HG03039 (cell line): Measurements from ENCODE around the gene CCDC106.
A peak's percentile ranks its signal among the peaks of the same experiment; 100 is the strongest.

ENCODE experiments used
- ATAC-seq: cut with Tn5 transposase; IDR thresholded peaks from one replicate; pipeline ENCODE4 v1.9.1; 2021; ENCODE audit warnings: mild to moderate bottlenecking, moderate library complexity; ENCODE audit not compliant: unreplicated experiment

Gene CCDC106

DNA sequence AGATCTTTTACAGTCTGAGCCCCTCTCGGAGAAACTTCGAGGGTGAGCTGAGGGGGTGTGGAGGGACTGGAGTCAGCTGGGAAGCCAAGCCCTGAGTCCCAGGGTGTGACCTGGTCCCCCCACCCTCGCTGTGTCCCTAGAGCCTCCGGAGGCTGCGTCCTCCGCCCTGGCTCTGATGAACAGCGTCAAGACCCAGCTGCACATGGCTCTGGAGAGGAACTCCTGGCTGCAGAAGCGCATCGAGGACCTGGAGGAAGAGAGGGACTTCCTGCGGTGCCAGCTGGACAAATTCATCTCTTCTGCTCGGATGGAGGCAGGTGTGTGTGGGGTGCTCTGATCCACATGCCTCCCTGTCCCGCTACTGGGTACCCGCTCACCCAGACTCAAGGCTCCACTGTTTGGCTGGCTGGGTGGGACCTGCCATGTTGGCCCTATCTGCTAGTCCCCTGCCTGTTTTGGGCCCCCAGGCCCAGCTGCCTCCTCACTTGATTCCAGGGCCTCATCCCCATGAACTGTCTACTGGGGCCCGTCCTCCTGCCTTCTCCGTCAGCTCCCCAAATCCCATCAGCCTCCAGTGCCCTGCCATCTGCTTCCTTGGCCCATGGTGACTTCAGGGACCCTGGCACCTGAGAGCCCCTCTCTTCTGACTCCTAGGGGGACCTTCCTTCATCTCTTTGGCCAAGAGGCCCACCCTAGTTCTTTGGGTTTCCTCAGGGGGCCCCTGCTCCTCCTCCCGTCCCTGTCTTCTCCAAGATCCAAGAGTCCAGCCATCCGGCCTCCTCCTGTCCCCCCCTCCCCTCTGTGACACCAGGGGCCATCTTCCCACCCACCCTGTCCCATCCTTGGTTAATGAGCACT, 1.5 kb downstream of the CCDC106 start:
- ATAC-seq, result no peak

DNA sequence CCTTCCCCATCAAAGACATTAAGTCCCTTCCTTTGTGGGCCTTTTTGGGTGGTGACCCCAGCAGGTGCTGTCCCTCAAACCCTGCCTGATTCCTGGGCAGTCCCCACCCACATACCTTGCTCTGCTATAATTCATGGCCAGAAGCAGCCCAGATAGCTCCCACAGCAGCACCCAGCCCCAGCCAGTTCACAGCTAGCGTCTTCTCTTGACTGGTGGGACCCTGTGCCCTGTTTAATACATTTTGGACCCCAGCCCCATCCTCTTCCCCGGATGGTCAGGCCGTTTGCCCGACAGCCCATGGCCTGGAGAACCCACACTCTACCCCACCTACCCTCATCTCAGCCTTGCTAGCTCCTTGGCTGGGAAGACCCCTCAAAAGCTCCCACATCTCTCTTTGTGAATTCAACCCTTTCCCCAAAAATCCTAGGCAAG, 2.1 kb downstream of the CCDC106 start:
- no peak for ATAC-seq

DNA sequence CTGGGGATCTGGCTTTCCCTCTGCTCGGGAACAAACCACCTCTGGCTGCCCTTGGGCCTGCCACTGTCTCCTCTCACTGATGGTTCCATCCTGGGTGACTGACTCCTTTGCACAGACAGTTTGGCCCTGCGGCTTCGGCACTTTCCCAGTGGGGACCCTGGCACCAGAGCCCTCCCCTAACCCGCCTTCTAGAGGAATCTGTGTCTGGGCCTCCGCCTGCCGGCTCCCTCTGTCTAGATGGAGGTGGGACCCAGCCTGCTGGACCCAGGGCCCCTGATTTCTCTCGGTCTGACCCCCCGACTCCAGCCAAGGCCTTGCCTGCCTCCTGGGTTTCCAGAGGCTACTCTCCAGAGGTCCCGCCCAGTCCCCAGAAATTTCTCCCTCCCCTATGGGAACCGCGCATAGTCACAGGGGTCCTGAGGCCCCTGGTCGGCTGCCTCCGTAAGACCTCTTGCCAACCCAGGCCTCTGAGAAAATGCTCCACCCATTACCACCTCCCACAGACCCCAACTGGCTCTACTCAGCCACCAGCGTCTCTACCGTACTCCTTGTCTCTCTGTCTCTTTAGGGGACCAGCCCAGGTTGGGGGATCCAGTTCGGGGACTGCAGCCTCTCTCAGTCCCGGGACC, 2.7 kb downstream of the CCDC106 start:
- ATAC-seq, result no peak

DNA sequence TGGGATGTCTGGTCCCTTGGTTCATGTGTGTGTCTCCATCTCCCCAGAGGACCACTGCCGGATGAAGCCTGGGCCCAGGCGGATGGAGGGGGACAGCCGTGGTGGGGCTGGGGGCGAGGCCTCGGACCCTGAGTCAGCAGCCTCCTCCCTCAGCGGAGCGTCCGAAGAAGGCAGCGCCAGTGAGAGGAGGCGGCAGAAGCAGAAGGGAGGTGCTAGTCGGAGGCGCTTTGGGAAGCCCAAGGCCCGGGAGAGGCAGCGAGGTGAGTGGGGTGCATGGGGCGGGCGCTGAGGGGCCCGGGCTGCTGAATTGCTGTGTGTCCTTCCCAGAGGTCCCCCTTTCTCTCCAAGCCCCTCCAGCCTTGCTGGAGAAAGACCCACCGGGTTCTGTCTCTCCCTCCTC, 3.2 kb downstream of the CCDC106 start:
- ATAC-seq, result no peak

DNA sequence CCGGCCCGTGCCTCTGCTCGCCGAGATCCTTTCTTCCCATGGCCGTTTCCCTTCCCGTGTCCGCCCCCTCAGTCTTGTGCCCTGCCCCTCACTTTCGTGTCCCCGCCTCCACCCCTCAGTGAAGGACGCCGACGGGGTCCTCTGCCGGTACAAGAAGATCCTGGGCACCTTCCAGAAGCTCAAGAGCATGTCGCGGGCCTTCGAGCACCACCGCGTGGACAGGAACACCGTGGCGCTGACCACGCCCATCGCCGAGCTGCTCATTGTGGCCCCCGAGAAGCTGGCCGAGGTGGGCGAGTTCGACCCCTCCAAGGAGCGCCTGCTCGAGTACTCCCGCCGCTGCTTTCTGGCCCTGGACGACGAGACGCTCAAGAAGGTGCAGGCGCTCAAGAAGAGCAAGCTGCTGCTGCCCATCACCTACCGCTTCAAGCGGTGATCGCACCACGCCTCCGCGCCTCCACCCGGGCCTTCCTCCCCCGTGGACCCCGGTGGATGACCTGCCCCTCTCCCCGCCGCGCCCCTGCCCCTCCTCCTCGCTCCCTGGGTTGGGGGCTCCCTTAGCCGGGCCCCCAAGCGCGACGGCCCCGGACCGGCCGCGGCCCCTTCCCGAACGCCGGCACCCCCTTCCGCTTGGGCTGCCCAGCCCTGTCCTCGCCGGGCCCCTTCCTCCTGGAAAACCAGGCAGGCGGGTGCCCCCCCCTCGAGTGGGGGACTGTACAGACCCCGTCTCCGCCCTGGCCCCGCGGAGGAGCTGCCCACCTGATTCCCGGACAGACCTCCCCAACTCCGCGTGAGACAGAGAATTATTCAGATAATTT, 4.5 kb downstream of the CCDC106 start:
- ATAC-seq, result no peak

DNA sequence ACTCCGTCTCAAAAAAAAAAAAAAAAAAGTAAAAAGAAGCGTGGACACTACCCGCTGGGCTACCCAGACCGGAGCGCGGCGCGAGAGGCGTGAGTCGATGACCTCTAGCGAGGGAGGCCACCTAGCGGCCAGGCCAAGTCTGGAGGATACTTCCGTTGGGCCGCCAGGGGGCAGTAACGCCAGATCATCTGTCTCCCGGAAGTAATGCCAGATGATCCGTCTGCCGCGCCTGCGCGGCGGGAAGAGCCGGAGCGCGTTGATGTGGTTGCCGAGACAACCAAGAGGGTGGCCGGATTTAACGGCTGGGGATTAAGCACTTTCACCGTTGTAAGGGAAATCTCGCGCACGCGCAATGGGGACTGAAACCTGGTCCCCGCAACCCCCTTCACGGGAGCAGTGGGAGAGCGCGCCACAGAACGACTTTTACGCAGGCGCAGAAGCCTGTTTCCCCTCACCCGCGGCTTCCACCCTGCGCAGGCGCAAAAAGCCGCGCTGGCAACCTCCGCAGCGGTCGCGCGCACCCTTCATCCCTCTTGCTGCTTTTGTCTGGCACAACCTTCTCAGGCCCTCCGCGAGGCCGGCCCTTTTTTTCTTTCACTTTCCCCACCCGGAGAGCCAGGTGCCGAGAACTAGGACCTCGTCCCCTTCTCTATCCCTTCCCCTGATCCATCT, 5.8 kb downstream of the CCDC106 start:
- ATAC-seq, result peak; percentile 36

DNA sequence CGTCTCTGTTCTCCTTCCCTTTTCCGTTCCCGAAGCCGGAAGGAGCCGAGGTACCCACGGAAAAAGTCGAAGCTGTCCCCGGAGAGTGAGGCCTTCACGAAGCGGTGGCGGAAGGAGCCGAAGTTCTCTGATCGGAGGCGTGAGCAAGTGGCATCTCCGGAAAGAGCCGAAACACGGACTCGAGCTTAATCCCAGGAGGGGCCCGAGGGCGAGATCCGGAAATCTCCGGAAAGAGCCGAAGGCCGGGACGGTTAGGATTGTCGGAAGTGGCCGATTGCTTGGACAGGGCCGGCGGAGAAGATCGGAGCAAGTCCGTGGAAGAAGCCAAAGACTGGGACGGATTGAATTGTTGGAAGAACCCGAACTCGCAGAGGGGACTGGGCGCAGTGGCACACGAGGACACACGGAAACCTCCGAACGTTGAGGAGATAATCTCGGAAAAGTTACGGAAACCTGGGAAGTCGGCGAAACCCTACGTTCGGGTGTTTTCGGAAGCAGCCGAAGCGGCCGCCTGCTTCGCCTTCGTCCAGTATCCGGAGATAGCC, 6.4 kb downstream of the CCDC106 start:
- ATAC-seq, result peak; percentile 44

DNA sequence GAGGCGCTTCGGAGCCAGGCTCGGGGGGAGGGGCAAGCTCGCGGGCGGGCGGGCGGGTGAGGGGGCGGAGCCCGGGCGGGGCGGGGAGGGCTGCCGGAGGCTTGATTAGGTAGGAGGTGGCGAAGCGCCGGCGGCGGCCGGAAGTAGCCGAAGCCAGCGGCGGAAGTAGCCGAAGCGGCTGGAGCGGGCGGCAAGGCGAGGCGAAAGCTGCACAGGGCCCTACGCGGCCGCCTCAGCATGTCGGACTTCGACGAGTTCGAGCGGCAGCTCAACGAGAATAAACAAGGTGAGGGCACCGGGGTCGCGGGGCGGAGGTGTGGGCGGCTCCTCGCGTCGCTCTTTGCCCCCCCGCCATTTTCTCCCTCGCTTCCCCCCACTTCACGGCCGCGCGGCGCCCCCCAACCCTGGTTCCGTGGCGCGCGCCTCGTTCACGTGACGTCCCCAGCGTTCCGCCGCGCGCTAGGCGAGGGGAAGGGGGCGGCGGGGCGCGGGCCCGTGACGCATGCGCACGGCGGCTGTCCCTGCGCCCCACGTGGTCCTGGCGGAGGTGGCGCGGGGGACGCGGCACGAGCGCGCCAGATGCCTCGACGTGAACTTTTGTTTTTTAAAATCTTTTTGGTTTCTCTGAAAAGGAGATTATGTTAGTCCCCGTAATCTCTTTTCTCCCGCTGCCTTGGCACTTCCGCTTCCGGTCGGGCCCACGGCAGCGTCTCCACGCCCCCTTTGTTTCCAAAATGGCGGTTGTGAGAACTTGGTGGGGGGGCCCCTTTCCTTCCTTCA, 7.0 kb downstream of the CCDC106 start, which contains the start of gene U2AF2:
Gene U2AF2 (plus strand): TSS at position 168 of the 780 bp plus-strand sequence. CDS start 70 bp downstream, at position 238.
- ATAC-seq, result peak; percentile 27

DNA sequence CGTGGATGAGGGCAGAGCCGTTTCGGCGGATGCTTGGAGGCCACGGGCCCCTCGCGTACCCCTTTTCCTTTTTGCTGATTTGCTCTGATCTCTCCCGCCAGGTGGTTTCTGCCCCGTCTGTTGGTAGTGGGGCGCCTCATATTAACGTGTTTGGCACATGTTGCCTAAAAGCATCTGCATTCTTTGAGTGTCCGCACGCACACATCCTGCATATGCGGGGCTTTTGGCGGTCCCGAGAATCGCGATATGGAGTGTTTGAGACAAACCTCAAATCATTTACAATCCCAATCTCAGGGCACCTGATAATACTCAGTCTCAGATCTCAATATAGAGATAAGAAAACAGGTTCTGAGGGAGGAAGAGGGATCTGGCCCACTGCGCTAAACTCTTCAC, 7.6 kb downstream of the CCDC106 start:
- no peak for ATAC-seq

DNA sequence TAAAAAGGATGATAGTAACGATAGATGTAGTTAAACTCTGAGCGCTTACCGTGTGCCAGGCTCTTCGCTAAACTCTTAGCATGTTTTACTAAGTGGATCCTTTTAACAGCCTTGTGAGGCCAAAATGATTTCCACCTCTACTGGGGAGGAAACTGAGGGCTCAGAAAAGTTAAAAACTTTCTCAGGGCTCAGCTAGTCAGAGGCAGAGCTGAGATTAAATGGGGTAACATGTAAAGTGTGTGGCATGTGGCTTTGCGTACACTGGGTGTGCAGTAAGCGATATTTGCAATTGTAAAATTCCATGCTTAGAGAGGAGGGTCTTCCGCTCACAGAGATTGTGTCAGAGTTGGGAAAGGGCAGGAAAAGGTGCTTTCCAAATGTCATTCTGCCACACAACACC, 8.5 kb downstream of the CCDC106 start:
- ATAC-seq, result no peak

DNA sequence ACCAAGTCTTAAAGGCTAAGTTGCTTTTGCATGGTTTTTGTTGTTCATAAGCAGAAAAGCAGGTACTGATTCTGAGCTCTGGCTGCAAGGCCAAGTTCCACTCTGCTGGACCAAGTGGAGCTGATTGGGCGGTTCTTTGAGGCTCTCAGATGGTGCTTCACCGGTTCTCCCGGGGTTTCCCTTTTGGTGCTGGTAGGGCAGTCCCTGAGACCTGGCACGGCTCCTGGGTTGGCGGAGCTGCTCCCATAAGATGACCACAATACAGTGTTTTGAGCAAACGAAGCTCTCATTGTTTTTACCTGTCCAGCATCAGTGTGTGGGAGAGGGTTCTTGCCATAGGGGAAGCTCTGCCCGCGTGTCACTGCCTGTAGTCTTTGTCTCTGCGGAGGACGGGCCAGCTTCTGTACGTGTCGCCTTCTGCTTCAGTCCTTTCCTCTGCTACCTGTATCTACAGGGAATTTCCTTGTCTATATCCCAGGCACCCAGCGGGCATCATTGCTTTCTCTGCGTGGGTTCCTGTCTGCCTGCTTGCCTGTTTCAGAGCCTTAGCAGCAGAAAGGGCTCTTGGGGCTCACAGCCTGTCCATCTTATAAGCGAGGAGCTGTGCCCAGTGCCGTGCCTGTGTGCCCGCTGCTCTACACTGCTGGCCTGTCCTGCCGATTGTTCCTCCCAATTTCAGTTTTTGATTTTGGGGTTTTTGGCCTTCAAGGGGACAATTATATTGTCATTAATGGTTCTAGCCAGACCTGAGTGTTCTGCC, 9.2 kb downstream of the CCDC106 start:
- no peak for ATAC-seq

DNA sequence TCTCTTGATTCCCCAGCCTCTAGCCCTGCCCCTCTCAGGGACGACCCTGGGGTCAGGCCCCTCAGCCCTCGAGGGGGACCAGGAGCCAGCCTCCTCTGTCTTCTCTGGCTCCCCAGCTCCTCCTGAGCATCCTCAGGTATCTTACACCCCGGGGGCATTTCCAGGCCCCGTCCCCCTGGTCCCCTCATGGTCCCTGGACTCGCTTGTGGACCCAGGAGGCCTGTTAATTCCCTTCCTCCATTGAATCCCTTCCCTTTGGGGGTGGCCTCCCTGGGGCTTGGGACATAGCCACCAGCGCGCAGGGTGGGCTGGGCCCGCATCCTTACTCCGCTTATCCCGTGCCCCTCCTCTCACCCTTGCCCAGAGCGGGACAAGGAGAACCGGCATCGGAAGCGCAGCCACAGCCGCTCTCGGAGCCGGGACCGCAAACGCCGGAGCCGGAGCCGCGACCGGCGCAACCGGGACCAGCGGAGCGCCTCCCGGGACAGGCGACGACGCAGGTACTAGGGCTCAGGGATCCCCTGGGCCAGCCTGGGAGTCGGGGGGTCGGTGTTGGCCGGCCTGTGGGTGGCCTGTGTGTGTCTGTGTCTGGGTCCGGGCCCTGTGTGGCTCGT, 10.9 kb downstream of the CCDC106 start:
- ATAC-seq, result no peak

DNA sequence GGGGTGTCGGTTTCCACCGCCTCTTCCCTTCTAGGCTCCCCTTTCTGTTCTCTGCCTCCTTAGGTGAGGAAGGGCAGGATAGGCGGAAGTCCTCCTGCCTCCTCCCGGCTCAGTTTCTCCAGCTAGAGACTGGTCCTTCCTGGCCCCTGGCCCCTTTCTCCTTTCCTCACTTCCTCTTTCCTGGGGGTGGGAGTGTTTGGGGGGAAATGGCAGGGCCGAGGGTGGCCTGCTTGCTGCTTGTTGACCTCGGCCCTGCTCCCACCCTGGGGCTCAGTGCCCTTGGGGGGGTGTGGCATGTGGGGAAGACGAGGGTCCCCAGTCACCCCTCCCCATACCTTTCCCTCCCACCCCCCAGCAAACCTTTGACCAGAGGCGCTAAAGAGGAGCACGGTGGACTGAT, 11.8 kb downstream of the CCDC106 start:
- no peak for ATAC-seq

DNA sequence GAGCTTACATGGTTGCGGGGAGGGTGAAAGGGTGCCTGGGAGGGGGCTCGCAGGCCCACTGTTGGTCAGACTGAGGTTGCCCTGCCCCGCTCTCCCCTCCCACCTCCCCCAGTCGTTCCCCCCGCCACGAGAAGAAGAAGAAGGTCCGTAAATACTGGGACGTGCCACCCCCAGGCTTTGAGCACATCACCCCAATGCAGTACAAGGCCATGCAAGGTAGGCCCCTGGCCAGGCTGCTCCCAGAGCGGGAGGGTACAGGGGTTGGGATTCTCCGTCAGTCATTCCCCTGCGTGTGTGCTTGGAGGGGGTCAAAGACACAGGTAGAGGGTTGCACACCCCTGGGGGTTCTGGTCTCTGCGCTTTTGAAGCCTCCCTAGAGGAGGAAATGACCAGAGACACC, 12.4 kb downstream of the CCDC106 start:
- no peak for ATAC-seq

DNA sequence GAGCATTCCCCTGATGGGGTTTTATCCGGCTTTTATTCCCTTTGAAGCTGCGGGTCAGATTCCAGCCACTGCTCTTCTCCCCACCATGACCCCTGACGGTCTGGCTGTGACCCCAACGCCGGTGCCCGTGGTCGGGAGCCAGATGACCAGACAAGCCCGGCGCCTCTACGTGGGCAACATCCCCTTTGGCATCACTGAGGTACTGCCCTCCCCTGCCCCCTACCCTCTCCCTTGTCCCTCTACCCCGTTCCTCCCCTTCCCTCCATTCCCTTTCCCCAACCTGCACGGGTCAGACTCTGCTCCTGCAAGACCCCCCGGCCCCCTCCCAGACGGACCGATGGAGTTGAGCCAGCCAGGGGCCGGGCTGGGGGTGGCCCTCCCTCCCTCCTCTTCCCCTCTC, 13.0 kb downstream of the CCDC106 start:
- no peak for ATAC-seq

DNA sequence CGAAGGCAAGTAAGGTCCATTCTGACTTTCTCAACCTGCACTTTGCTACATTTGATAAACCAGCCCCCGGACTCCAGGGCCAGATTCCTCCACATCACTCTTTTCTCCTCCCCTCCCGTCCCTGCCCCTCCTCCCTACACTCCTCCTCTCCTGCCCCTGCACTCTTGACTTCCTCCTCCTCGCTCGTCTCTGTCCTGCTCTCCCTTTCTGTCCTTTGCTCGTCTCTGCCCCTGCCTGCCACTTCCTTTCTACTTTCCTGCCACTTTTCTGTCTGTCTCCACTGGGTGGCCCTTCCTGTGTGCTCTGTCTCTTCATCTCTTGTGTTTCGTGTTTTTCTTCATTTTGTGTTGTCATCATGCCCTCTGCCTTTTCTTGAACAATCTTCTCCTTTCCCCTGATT, 13.8 kb downstream of the CCDC106 start:
- no peak for ATAC-seq

DNA sequence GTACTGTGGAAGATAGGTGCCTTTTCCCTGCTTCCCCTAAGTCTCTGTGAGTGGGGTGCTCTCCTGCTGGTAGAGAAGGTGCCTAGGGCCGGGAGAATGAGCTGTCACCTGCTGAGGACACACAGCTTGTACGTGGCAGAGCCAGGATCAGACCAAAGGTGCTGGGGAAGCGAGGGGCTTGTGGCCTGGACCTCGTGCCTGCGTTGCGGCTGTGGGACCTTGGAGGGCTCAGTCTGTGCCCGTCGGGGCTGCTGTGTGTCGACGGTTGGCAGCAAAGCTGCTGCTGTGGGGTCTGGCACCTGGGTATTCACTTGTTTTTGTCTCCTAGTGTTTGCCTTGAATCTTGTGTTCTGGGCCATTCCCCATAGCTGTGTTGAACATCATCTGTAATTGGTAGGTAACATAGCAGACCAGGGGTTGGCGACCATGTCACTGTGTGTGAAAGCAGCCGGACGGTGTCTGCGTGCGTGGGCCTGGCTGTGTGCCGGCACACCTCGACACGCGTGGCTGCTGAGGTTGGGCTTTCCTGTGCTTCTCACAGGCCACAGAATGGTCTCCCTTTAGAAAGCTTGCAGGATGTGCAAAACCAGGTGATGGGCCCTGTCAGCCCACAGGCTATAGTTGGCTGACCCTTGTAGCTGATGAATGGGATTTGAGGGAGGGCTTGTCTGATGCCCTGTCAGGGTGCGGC, 16.0 kb downstream of the CCDC106 start:
- no peak for ATAC-seq

DNA sequence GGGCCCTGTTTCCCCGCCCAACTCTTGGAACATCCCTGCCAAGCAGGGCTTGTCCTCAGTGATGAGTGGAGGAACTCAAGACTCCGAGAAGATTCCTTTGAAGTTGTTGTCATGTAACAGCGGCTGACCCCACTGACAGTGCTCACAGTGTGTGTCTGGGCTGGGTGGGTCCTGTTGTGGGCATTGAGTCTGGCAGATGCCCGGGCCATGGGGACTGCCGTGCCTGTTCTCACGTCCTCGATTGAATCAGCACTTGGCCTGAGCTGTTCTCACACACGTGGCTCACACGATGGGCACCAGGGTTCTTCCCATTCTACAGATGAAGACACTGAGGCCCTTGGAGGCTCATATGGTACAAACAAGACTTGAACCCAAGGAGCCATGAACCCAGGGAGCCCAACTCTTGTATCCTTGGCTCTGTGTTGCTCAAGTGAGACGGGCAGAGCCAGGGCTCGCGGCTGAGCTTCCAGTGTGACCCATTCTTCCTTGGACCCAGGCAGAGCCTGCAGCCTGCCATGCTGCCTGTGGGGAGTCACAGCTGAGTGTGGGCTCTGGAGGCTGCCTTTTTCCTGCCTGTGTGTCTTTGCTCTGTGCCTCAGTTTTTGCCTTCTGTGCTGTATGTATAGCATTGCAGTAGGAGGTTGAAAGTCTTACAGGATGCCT, 18.5 kb downstream of the CCDC106 start:
- ATAC-seq, result no peak
